ENCODE measurements around the gene SLC12A3.

Gene SLC12A3, protein sequence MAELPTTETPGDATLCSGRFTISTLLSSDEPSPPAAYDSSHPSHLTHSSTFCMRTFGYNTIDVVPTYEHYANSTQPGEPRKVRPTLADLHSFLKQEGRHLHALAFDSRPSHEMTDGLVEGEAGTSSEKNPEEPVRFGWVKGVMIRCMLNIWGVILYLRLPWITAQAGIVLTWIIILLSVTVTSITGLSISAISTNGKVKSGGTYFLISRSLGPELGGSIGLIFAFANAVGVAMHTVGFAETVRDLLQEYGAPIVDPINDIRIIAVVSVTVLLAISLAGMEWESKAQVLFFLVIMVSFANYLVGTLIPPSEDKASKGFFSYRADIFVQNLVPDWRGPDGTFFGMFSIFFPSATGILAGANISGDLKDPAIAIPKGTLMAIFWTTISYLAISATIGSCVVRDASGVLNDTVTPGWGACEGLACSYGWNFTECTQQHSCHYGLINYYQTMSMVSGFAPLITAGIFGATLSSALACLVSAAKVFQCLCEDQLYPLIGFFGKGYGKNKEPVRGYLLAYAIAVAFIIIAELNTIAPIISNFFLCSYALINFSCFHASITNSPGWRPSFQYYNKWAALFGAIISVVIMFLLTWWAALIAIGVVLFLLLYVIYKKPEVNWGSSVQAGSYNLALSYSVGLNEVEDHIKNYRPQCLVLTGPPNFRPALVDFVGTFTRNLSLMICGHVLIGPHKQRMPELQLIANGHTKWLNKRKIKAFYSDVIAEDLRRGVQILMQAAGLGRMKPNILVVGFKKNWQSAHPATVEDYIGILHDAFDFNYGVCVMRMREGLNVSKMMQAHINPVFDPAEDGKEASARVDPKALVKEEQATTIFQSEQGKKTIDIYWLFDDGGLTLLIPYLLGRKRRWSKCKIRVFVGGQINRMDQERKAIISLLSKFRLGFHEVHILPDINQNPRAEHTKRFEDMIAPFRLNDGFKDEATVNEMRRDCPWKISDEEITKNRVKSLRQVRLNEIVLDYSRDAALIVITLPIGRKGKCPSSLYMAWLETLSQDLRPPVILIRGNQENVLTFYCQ

DNA sequence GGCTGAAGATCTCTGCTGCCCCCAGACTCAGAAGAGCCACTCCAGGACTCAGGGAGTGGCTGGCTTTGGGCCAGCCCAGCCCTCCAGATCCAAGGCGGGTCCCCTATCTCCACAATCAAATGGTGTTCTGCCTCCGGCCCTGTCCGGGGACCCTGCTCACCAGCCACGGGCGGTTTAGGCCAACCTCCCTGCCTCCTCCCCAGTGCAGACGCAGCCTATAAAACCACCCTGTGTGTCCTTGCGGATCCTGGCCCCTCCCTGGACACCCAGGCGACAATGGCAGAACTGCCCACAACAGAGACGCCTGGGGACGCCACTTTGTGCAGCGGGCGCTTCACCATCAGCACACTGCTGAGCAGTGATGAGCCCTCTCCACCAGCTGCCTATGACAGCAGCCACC is at the start of gene SLC12A3:
Gene SLC12A3, plus strand, starts transcription at position 248 of the 400 bp plus-strand sequence. Its CDS starts 29 bp downstream, at position 277.
- Mint-ChIP-seq H3K4me1 (peaks cover 40% of the 10 kb centered on the region), H3K4me3 (no peak within 1 kb of the TSS), H3K27me3 (no peaks in the 10 kb centered on the region), H3K36me3 (no peaks in the 10 kb centered on the region), H3K9me3 (no peaks in the 10 kb centered on the region), H3K27ac (no peak within 1 kb of the TSS)
- CTCF ChIA-PET, result interaction anchor here (0.8 to 7.3 kb wide), 2 partner anchors 81 to 87 kb away, joined by 3 to 96 read pairs; no protein-coding TSS in a partner anchor
- DNase-seq, result no peak

DNA sequence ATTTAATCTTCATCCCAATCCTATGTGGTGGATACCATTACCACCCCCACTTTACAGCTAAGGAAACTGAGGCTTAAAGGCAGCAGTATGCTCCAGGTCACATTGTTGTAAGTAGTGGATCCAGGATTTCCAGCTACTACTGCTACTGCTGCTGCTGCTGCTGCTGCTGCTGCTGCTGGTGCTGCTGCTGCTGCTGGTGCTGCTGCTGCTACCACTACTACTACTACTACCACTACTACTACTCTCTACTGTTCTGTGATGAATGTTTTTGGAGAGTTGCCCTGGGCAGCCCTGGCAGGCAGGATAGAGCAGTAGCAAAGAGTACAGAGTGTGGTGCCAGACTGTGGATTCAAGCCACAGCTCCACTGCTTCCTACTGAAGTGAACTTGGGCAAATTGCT is 49.3 kb upstream of the SLC12A3 start:
- no peaks in the 10 kb centered on the region for H3K9me3 Mint-ChIP-seq
- DNase-seq, result no peak
- CTCF ChIA-PET, result no interaction called here
- no peak overlapping the region for H3K4me3 Mint-ChIP-seq
- H3K4me1 Mint-ChIP-seq, result no peaks in the 10 kb centered on the region
- H3K27ac Mint-ChIP-seq, result no peak overlapping the region
- H3K27me3 Mint-ChIP-seq, result no peaks in the 10 kb centered on the region
- peaks cover 1% of the 10 kb centered on the region for H3K36me3 Mint-ChIP-seq

DNA sequence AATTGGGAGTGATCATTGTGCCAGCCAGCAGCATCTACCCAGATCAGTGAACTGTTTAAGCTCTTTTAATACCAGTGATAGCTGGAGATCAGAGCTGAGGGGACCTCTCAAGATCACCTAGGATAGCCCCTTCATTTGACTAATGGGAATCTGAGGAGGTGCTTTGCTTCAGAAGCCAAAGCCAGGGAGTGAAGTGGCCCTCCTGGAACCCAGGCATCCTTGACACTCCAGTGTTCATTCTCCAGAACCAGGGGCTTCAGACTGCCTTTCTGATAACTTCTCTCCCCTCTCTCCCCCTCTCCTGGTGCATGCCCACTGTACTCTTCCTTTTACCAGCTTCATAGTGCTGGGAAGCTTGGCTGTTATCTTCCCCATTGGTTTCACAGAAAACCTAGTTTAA is 48.0 kb upstream of the SLC12A3 start:
- CTCF ChIA-PET, result interaction anchor here (1.3 to 1.4 kb wide), 2 partner anchors 51 to 134 kb away, joined by 4 to 7 read pairs; no protein-coding TSS in a partner anchor
- H3K4me3 Mint-ChIP-seq, result no peak overlapping the region
- no peak overlapping the region for H3K27ac Mint-ChIP-seq
- H3K36me3 Mint-ChIP-seq, result peaks cover 7% of the 10 kb centered on the region
- no peaks in the 10 kb centered on the region for H3K9me3 Mint-ChIP-seq
- no peaks in the 10 kb centered on the region for H3K27me3 Mint-ChIP-seq
- no peaks in the 10 kb centered on the region for H3K4me1 Mint-ChIP-seq
- DNase-seq, result no peak

DNA sequence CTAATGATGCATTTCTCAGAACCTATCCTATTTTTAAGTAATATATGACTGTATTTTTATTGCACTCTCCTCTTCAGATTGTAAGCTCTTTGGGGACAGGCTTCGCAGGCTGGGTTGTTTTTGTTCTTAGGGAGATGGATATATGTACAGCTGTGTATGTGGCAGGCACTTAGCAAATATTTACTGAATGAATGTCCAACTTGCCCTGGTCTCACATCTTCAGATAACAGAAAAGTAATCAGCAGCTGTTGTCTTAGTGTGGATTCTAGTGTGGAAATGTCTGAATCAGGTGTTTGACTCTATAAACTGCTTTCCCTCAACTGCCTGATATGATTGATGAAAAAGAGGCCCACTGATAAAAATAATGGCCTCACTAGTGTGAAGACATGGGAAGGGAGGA is 47.1 kb upstream of the SLC12A3 start:
- Mint-ChIP-seq H3K4me3 (no peak overlapping the region), H3K36me3 (peaks cover 7% of the 10 kb centered on the region), H3K27ac (no peak overlapping the region), H3K27me3 (no peaks in the 10 kb centered on the region), H3K4me1 (no peaks in the 10 kb centered on the region), H3K9me3 (no peaks in the 10 kb centered on the region)
- CTCF ChIA-PET, result interaction anchor here (1.3 to 1.4 kb wide), 2 partner anchors 25 to 133 kb away, joined by 4 read pairs; no protein-coding TSS in a partner anchor
- no peak for DNase-seq

DNA sequence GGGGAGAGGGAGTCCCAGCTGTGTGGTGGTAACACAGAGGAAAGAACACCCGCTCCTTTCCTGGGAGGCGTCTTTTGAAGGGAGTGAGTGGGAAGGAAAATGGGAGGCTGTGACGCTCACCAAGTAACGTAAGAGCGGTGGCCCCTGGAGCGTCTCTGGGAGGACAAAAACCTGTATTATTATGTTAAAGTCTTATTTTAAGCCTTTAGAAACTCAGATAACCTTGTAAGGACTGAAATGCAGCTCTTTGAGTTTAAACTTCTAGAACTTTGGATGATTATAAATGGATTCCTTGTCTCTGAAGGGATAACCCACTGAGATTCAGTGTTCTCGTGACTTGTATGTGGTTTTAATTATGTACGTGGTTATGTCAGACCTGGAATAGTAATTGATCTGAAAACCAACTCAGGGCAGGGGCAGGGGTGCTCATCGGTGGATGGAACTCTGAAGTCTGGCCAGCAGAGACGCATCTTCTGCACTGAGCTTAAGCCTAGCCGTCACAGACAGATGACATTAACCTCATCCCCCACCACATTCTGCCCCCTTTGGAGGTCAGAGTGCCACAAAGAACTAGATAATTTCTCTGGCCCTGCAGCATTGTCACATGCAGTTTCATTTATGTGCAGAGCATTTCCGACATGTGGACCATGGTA is 41.8 kb upstream of the SLC12A3 start:
- H3K27ac Mint-ChIP-seq, result no peak overlapping the region
- peaks cover 17% of the 10 kb centered on the region for H3K36me3 Mint-ChIP-seq
- DNase-seq, result no peak
- H3K9me3 Mint-ChIP-seq, result no peaks in the 10 kb centered on the region
- no peaks in the 10 kb centered on the region for H3K27me3 Mint-ChIP-seq
- H3K4me1 Mint-ChIP-seq, result no peaks in the 10 kb centered on the region
- H3K4me3 Mint-ChIP-seq, result no peak overlapping the region
- CTCF ChIA-PET, result no interaction called here

DNA sequence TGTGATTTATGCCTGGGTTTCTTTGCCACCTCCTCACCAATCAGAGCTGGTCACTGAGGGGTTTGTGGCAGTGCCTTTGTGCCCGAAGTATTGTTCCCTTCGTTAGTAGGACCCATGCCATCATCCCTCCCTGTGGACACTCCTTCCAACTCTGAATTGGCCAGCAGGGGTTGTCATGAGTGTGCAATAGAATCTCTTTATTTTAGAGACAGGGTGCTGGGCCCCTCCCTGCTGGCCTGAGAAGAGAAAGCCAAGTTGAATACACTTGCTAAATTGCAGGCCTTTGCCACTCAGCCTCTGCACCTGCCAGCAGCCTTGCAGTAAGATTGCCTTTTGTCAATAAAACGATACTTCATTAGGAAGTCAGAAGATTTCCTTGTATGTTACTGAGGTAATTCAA is 40.7 kb upstream of the SLC12A3 start:
- H3K4me3 Mint-ChIP-seq, result no peak overlapping the region
- no peak for DNase-seq
- H3K4me1 Mint-ChIP-seq, result no peaks in the 10 kb centered on the region
- CTCF ChIA-PET, result interaction anchor here (0.6 to 0.9 kb wide), 2 partner anchors 30 to 45 kb away, joined by 3 read pairs; no protein-coding TSS in a partner anchor
- no peaks in the 10 kb centered on the region for H3K9me3 Mint-ChIP-seq
- no peak overlapping the region for H3K27ac Mint-ChIP-seq
- peaks cover 23% of the 10 kb centered on the region for H3K36me3 Mint-ChIP-seq
- no peaks in the 10 kb centered on the region for H3K27me3 Mint-ChIP-seq

DNA sequence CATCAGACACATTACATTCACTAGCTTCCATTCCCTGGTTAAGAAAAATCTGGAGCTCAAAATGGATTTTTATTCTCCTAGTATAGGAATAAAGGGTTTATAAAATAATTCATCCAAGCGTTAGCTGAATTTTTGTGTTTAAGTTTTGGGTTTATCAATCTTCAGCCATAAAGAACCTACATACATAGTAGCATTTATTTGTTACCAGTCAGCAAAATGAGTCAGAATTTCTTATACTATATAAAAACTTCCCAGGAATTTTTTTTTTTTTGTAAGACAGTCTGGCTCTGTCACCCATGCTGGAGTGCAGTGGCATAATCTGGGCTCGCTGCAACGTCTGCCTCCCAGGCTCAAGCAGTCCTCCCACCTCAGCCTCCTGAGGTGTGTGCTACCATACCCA is 40.2 kb upstream of the SLC12A3 start:
- Mint-ChIP-seq H3K9me3 (no peaks in the 10 kb centered on the region), H3K4me3 (no peak overlapping the region), H3K4me1 (no peaks in the 10 kb centered on the region), H3K27me3 (no peaks in the 10 kb centered on the region), H3K27ac (no peak overlapping the region), H3K36me3 (peaks cover 25% of the 10 kb centered on the region)
- CTCF ChIA-PET, result interaction anchor here (0.6 to 0.9 kb wide), 4 partner anchors 13 to 44 kb away, joined by 3 to 4 read pairs (median 4); no protein-coding TSS in a partner anchor
- no peak for DNase-seq

DNA sequence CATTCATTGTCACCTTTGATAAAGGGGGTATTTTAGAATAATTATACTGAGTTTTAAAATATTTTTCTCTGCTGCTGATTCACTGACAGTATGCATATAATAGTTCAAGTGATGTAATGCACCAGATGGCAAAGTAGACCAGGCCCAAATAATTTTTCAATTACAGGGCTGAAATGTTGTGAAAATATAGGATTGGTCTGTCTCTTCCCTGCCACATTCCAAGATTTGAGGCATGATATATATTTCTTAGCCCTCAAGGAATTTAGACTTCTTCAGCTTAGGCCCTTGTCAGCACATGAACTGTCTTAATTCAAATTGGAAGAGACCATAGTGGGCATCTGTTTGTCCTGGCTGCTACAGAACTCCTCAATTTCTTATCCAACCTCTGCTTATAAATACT is 39.2 kb upstream of the SLC12A3 start:
- CTCF ChIA-PET, result no interaction called here
- Mint-ChIP-seq H3K27me3 (no peaks in the 10 kb centered on the region), H3K9me3 (no peaks in the 10 kb centered on the region), H3K36me3 (peaks cover 30% of the 10 kb centered on the region), H3K4me3 (no peak overlapping the region), H3K4me1 (no peaks in the 10 kb centered on the region), H3K27ac (no peak overlapping the region)
- no peak for DNase-seq

DNA sequence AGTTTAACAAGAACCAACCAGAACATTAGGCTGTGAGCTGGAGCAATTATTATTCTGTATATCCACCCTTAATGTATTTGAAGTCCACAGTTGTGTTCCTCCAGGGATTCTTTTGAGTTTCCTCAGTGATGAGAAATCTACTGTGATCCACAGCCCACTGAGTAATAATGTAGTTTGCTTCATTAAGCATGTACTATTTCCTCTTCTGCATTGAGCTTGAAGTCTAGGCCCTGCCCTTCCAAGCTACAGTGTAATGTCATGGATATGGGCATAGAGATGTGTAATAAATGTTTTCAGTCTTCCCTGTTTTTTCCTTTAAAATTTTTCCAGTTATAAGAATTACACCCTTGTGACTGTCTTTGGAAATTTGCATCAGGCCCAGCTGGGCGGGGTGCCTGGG is 36.4 kb upstream of the SLC12A3 start:
- Mint-ChIP-seq H3K4me3 (no peak overlapping the region), H3K9me3 (no peaks in the 10 kb centered on the region), H3K4me1 (no peaks in the 10 kb centered on the region), H3K36me3 (peaks cover 40% of the 10 kb centered on the region), H3K27ac (no peak overlapping the region), H3K27me3 (no peaks in the 10 kb centered on the region)
- DNase-seq, result no peak
- CTCF ChIA-PET, result interaction anchor here (0.7 to 1.1 kb wide), 2 partner anchors 9 to 87 kb away, joined by 3 read pairs; no protein-coding TSS in a partner anchor

DNA sequence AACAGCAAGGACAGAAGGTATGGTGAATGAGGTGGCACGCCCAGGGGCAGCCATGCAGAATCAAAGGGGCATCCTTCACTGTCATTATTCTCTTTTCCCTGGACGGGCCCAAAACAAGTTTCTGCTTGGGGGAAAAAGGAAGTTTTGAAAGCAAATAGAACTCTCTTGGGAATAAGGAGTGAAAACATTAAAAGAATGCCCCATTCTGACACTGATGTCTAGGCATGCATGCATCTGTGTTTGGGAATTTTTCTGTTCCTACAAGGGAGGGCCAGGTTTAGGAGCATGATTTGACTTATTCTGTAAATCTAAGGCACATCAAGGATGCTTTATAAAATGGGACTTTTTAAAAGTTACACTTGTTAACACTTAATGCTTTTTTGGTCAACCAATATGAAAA is 34.3 kb upstream of the SLC12A3 start:
- H3K4me3 Mint-ChIP-seq, result no peak overlapping the region
- no peaks in the 10 kb centered on the region for H3K9me3 Mint-ChIP-seq
- H3K4me1 Mint-ChIP-seq, result no peaks in the 10 kb centered on the region
- no peaks in the 10 kb centered on the region for H3K27me3 Mint-ChIP-seq
- no peak overlapping the region for H3K27ac Mint-ChIP-seq
- no peak for DNase-seq
- H3K36me3 Mint-ChIP-seq, result peaks cover 48% of the 10 kb centered on the region
- CTCF ChIA-PET, result interaction anchor here (1.0 kb wide), 1 partner anchor 101 kb away, joined by 5 read pairs; no protein-coding TSS in a partner anchor

DNA sequence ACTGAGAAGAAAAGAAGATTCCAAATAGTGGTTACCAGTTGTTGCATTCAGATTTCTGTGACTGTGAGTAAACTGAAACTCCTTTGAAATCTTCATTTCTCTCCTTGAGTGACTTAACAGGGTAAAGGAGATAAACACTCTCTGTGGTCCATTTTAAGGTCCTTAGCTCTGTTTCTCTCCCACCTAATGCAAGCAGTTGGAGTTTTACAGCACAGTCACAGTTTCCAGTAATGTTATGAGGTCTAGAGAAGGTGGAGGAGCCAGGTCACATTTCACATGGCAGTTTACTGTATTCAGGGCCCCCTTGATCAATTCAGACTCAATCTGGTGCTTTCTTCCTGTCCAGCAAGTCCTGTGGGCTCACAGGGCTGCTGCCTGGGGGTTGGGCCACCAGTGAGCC is 32.2 kb upstream of the SLC12A3 start:
- Mint-ChIP-seq H3K36me3 (peaks cover 55% of the 10 kb centered on the region), H3K4me1 (no peaks in the 10 kb centered on the region), H3K27ac (no peak overlapping the region), H3K9me3 (no peaks in the 10 kb centered on the region), H3K4me3 (no peak overlapping the region), H3K27me3 (no peaks in the 10 kb centered on the region)
- CTCF ChIA-PET, result interaction anchor here (1.5 kb wide), 1 partner anchor 256 kb away, joined by 4 read pairs; no protein-coding TSS in a partner anchor
- no peak for DNase-seq

DNA sequence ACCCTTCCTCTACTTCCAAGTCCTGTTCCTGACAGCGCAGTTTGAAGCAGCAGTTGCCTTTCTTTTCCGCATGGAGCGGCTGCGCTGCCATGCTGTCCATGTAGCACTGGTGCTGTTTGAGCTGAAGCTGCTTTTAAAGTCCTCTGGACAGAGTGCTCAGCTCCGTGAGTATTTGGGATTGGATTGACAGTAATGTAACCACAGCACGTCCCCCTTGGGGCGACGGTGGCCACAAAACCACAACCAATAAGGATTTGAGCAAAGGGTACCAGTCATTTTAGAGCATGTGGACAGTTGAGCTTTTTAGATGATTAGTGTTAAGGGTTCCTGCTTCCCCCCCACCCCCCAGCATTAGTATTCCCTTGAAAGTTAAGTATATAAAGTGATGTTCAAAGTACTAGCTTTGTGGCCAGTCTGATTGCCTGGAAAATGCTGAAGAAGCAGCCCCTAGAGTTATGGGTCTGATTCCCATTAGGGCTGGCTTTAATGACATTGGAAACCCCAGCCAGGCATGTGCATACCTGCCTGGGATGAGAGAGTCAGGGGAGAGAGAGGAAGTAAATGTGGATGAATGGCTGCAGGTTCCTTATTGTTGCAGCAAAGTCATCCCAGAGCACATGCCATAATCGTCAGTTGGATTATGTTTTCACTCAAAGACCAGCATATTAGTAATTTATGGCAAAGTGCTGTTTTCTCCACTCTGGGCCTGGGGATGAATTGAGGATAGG is 31.6 kb upstream of the SLC12A3 start:
- H3K9me3 Mint-ChIP-seq, result no peaks in the 10 kb centered on the region
- no peak overlapping the region for H3K27ac Mint-ChIP-seq
- H3K27me3 Mint-ChIP-seq, result no peaks in the 10 kb centered on the region
- peaks cover 62% of the 10 kb centered on the region for H3K36me3 Mint-ChIP-seq
- no peak for DNase-seq
- no peaks in the 10 kb centered on the region for H3K4me1 Mint-ChIP-seq
- no peak overlapping the region for H3K4me3 Mint-ChIP-seq
- CTCF ChIA-PET, result interaction anchor here (0.7 to 0.8 kb wide), 2 partner anchors 30 to 36 kb away, joined by 3 read pairs; no protein-coding TSS in a partner anchor

DNA sequence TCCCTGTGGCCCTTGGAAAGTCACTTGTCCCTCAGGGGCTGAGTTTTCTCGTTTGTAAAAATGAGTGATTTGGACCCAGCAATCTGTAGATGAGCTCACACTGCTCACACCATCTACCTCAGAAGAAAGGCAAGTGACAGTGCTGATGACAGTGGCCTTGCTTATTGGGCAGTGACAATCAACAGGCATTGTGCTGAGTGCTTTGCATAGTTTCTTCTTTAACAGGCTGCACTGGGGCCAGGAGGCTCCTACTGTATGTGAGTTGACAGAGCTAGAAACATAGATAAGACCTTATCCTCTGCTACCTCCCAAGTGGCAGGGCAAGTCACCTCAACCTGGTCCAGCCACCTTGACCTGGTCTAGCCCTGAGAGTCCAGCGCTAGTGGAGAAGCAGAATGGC is 29.7 kb upstream of the SLC12A3 start:
- H3K36me3 Mint-ChIP-seq, result peaks cover 64% of the 10 kb centered on the region
- CTCF ChIA-PET, result interaction anchor here (0.8 kb wide), 1 partner anchor 232 kb away, joined by 3 read pairs; no protein-coding TSS in a partner anchor
- H3K4me1 Mint-ChIP-seq, result peaks cover 11% of the 10 kb centered on the region
- DNase-seq, result no peak
- H3K4me3 Mint-ChIP-seq, result no peak overlapping the region
- no peaks in the 10 kb centered on the region for H3K9me3 Mint-ChIP-seq
- H3K27ac Mint-ChIP-seq, result no peak overlapping the region
- no peaks in the 10 kb centered on the region for H3K27me3 Mint-ChIP-seq

All from activated naive CD4-positive, alpha-beta T cell treated with anti-CD3 and anti-CD28 coated beads, Interleukin-2, amount 10 ng/mL, durations not matched to agents 7 days and 5 days (primary cell).